Activated T-helper 17 cell treated with anti-CD3 and anti-CD28 coated beads, Interleukin-2, amount 50 U/mL, for 72 hours (primary cell): ENCODE data around the gene AIFM3. TPM values are rescaled to one million over a fixed set of nuclear protein-coding genes. Genes with fewer than 3 reads are reported as not detected.
"Not testable (repeated sequence)": the region's sequence is repeated elsewhere in the genome, so short reads cannot be mapped to it uniquely, and the experiment has no call there.

Experiments used
- ATAC-seq: fragments of 150-1000 bp; cut with Tn5 transposase; replicated peaks from 2 replicates; pipeline ENCODE4 v1.10.0; 2021; ENCODE audit warnings: mild to moderate bottlenecking, moderate library complexity
- H3K27ac Mint-ChIP-seq: one replicate; pipeline ENCODE4 v1.8.0; 2022; ENCODE audit warnings: mixed read lengths
- H3K27me3 Mint-ChIP-seq: one replicate; pipeline ENCODE4 v1.8.0; 2022; ENCODE audit warnings: mixed read lengths
- H3K36me3 Mint-ChIP-seq: one replicate; pipeline ENCODE4 v1.8.0; 2022; ENCODE audit warnings: low read depth, mild to moderate bottlenecking, mixed read lengths
- H3K4me1 Mint-ChIP-seq: one replicate; pipeline ENCODE4 v1.8.0; 2022; ENCODE audit warnings: mixed read lengths
- H3K4me3 Mint-ChIP-seq: one replicate; pipeline ENCODE4 v1.8.0; 2022; ENCODE audit warnings: mild to moderate bottlenecking, mixed read lengths
- H3K9me3 Mint-ChIP-seq: one replicate; pipeline ENCODE4 v1.8.0; 2022; ENCODE audit warnings: mixed read lengths
- total RNA-seq, 2 donors: library from RNA; stranded (reverse); gene quantifications; one replicate each; pipeline ENCODE4 v1.2.3, GENCODE V29; 2022

Gene AIFM3
- total RNA-seq, 2 donors from 2014 or later: not detected

- Mint-ChIP-seq H3K9me3 (no peaks in the 10 kb centered on the region), H3K27me3 (peaks cover 9% of the 10 kb centered on the region), H3K4me3 (no peak overlapping the region), H3K36me3 (peaks cover 5% of the 10 kb centered on the region), H3K4me1 (no peaks in the 10 kb centered on the region), H3K27ac (no peak overlapping the region)
- ATAC-seq: no peak
These were observed 6.4 kb upstream of the AIFM3 start for GRCh38 chr22:20960609-20961008.

GRCh38 chr22:20962491-20962945, 4.5 kb upstream of the AIFM3 start:
- H3K36me3 Mint-ChIP-seq: no peaks in the 10 kb centered on the region
- H3K9me3 Mint-ChIP-seq: no peaks in the 10 kb centered on the region
- H3K27ac Mint-ChIP-seq: no peak overlapping the region
- ATAC-seq: no peak
- peaks cover 9% of the 10 kb centered on the region for H3K27me3 Mint-ChIP-seq
- H3K4me1 Mint-ChIP-seq: no peaks in the 10 kb centered on the region
- H3K4me3 Mint-ChIP-seq: no peak overlapping the region

GRCh38 chr22:20963201-20964052, 3.6 kb upstream of the AIFM3 start:
- Mint-ChIP-seq H3K27ac (peak overlapping the region; percentile 63), H3K9me3 (no peaks in the 10 kb centered on the region), H3K4me1 (no peaks in the 10 kb centered on the region), H3K27me3 (peaks cover 4% of the 10 kb centered on the region), H3K4me3 (peak overlapping the region; percentile 59), H3K36me3 (no peaks in the 10 kb centered on the region)
- ATAC-seq: no peak

- H3K27ac Mint-ChIP-seq: peak overlapping the region; percentile 63
- H3K4me1 Mint-ChIP-seq: no peaks in the 10 kb centered on the region
- H3K36me3 Mint-ChIP-seq: no peaks in the 10 kb centered on the region
- peak overlapping the region; percentile 59 for H3K4me3 Mint-ChIP-seq
- ATAC-seq: peak; percentile 22
- H3K27me3 Mint-ChIP-seq: peaks cover 4% of the 10 kb centered on the region
- no peaks in the 10 kb centered on the region for H3K9me3 Mint-ChIP-seq
These were observed 2.8 kb upstream of the AIFM3 start for GRCh38 chr22:20964090-20964798.

- H3K4me1 Mint-ChIP-seq: no peaks in the 10 kb centered on the region
- peak; percentile 12 for ATAC-seq
- H3K27me3 Mint-ChIP-seq: peaks cover 4% of the 10 kb centered on the region
- peak overlapping the region; percentile 59 for H3K4me3 Mint-ChIP-seq
- no peaks in the 10 kb centered on the region for H3K9me3 Mint-ChIP-seq
- peak overlapping the region; percentile 63 for H3K27ac Mint-ChIP-seq
- no peaks in the 10 kb centered on the region for H3K36me3 Mint-ChIP-seq
These were observed 2.3 kb upstream of the AIFM3 start for GRCh38 chr22:20964799-20965103.

- H3K9me3 Mint-ChIP-seq: no peaks in the 10 kb centered on the region
- ATAC-seq: peak; percentile 13
- H3K4me1 Mint-ChIP-seq: no peaks in the 10 kb centered on the region
- peak overlapping the region; percentile 11 for H3K4me3 Mint-ChIP-seq
- no peaks in the 10 kb centered on the region for H3K36me3 Mint-ChIP-seq
- H3K27ac Mint-ChIP-seq: no peak overlapping the region
- H3K27me3 Mint-ChIP-seq: peaks cover 4% of the 10 kb centered on the region
These were observed 1.8 kb upstream of the AIFM3 start for GRCh38 chr22:20965104-20965887.

GRCh38 chr22:20965888-20966855, 883 bp upstream of the AIFM3 start:
- no peaks in the 10 kb centered on the region for H3K9me3 Mint-ChIP-seq
- H3K36me3 Mint-ChIP-seq: no peaks in the 10 kb centered on the region
- H3K4me1 Mint-ChIP-seq: no peaks in the 10 kb centered on the region
- ATAC-seq: no peak
- H3K4me3 Mint-ChIP-seq: peak overlapping the region; percentile 11
- H3K27me3 Mint-ChIP-seq: peaks cover 4% of the 10 kb centered on the region
- no peak overlapping the region for H3K27ac Mint-ChIP-seq

GRCh38 chr22:20967697-20968211, 699 bp downstream of the AIFM3 start:
- H3K27me3 Mint-ChIP-seq: peaks cover 4% of the 10 kb centered on the region
- no peak overlapping the region for H3K4me3 Mint-ChIP-seq
- no peak overlapping the region for H3K27ac Mint-ChIP-seq
- ATAC-seq: no peak
- H3K36me3 Mint-ChIP-seq: no peaks in the 10 kb centered on the region
- H3K4me1 Mint-ChIP-seq: no peaks in the 10 kb centered on the region
- H3K9me3 Mint-ChIP-seq: no peaks in the 10 kb centered on the region

- no peaks in the 10 kb centered on the region for H3K9me3 Mint-ChIP-seq
- H3K27ac Mint-ChIP-seq: no peak overlapping the region
- no peaks in the 10 kb centered on the region for H3K36me3 Mint-ChIP-seq
- H3K27me3 Mint-ChIP-seq: peaks cover 4% of the 10 kb centered on the region
- H3K4me1 Mint-ChIP-seq: no peaks in the 10 kb centered on the region
- no peak overlapping the region for H3K4me3 Mint-ChIP-seq
- ATAC-seq: no peak
These were observed 1.4 kb downstream of the AIFM3 start for GRCh38 chr22:20968281-20968977.

GRCh38 chr22:20970939-20971657, 4.0 kb downstream of the AIFM3 start:
- no peaks in the 10 kb centered on the region for H3K4me1 Mint-ChIP-seq
- H3K27me3 Mint-ChIP-seq: no peaks in the 10 kb centered on the region
- H3K9me3 Mint-ChIP-seq: no peaks in the 10 kb centered on the region
- no peak overlapping the region for H3K27ac Mint-ChIP-seq
- H3K36me3 Mint-ChIP-seq: no peaks in the 10 kb centered on the region
- no peak overlapping the region for H3K4me3 Mint-ChIP-seq
- ATAC-seq: no peak

GRCh38 chr22:20972014-20972694, 5.1 kb downstream of the AIFM3 start:
- not testable (repeated sequence) for H3K27me3 Mint-ChIP-seq, ATAC-seq, H3K4me3 Mint-ChIP-seq, H3K27ac Mint-ChIP-seq, H3K36me3 Mint-ChIP-seq, H3K4me1 Mint-ChIP-seq, H3K9me3 Mint-ChIP-seq

GRCh38 chr22:20972933-20973577, 6.0 kb downstream of the AIFM3 start:
- Mint-ChIP-seq H3K4me1 (no peaks in the 10 kb centered on the region), H3K4me3 (no peak overlapping the region), H3K27ac (no peak overlapping the region), H3K9me3 (no peaks in the 10 kb centered on the region), H3K36me3 (no peaks in the 10 kb centered on the region), H3K27me3 (no peaks in the 10 kb centered on the region)
- no peak for ATAC-seq
